ENCODE data around the gene NCK1.

The NCK1 gene

GRCh38 chr3:136883967-136884720, 22.1 kb downstream of the NCK1 start:
- TF ChIP-seq OSR1 (CRISPR knock-in tag; IDR thresholded peaks at IDR 0.05) (no peak), PATZ1 (CRISPR knock-in tag; IDR thresholded peaks at IDR 0.05; ENCODE audit: borderline replicate concordance) (no peak), BACH2 (CRISPR knock-in tag; IDR thresholded peaks at IDR 0.05; ENCODE audit: borderline replicate concordance) (no peak), PPARA (CRISPR knock-in tag; IDR thresholded peaks at IDR 0.05; ENCODE audit: borderline replicate concordance) (no peak), GLIS3 (CRISPR knock-in tag; IDR thresholded peaks at IDR 0.05) (no peak), TOX (CRISPR knock-in tag; IDR thresholded peaks at IDR 0.05; ENCODE audit: borderline replicate concordance) (no peak), ZC3H10 (CRISPR knock-in tag; IDR thresholded peaks at IDR 0.05) (no peak), CREB5 (CRISPR knock-in tag; IDR thresholded peaks at IDR 0.05; ENCODE audit: low read depth) (no peak), TSHZ2 (CRISPR knock-in tag; IDR thresholded peaks at IDR 0.05) (no peak), ZNF8 (CRISPR knock-in tag; IDR thresholded peaks at IDR 0.05) (no peak), ZFP30 (CRISPR knock-in tag; IDR thresholded peaks at IDR 0.05) (no peak), POU6F1 (CRISPR knock-in tag; IDR thresholded peaks at IDR 0.05; ENCODE audit: borderline replicate concordance, low read depth) (no peak), RARB (CRISPR knock-in tag; IDR thresholded peaks at IDR 0.05) (no peak), ISL1 (CRISPR knock-in tag; IDR thresholded peaks at IDR 0.05) (no peak), SNAI2 (CRISPR knock-in tag; IDR thresholded peaks at IDR 0.05) (no peak), ZNF565 (CRISPR knock-in tag; conservative IDR thresholded peaks at IDR 0.05; ENCODE audit: low read depth) (no peak)
- ATAC-seq = no peak

GRCh38 chr3:136885357-136886213, 23.6 kb downstream of the NCK1 start:
- no peak for TF ChIP-seq ESRRG (CRISPR knock-in tag; IDR thresholded peaks at IDR 0.05)
- TF ChIP-seq SNAI2 (CRISPR knock-in tag; IDR thresholded peaks at IDR 0.05) = no peak
- no peak for TF ChIP-seq OSR1 (CRISPR knock-in tag; IDR thresholded peaks at IDR 0.05)
- TF ChIP-seq CREB5 (CRISPR knock-in tag; IDR thresholded peaks at IDR 0.05; ENCODE audit: low read depth) = no peak
- no peak for TF ChIP-seq RARB (CRISPR knock-in tag; IDR thresholded peaks at IDR 0.05)
- no peak for TF ChIP-seq ZNF8 (CRISPR knock-in tag; IDR thresholded peaks at IDR 0.05)
- TF ChIP-seq TSHZ2 (CRISPR knock-in tag; IDR thresholded peaks at IDR 0.05) = no peak
- no peak for TF ChIP-seq POU6F1 (CRISPR knock-in tag; IDR thresholded peaks at IDR 0.05; ENCODE audit: borderline replicate concordance, low read depth)
- no peak for TF ChIP-seq ISL1 (CRISPR knock-in tag; IDR thresholded peaks at IDR 0.05)
- no peak for TF ChIP-seq ZFP3 (CRISPR knock-in tag; IDR thresholded peaks at IDR 0.05)
- TF ChIP-seq ZNF70 (CRISPR knock-in tag; IDR thresholded peaks at IDR 0.05) = no peak
- no peak for TF ChIP-seq TCF4 (CRISPR knock-in tag; IDR thresholded peaks at IDR 0.05; ENCODE audit: borderline replicate concordance)
- no peak for ATAC-seq
